Left cardiac atrium (tissue), 4 donors: ENCODE data around the gene C21orf58. TPM values are rescaled to one million over a fixed set of nuclear protein-coding genes. Genes with fewer than 3 reads are reported as not detected.
A peak's percentile ranks its signal among the peaks of the same experiment; 100 is the strongest.
"Not testable (repeated sequence)": the region's sequence is repeated elsewhere in the genome, so short reads cannot be mapped to it uniquely, and the experiment has no call there.

ENCODE experiments used
- ATAC-seq, 2 donors: fragments of 200-7000 bp; cut with Tn5 transposase; one replicate each; pipeline ENCODE4 v1.9.1; 2020; ENCODE audit warnings: mild to moderate bottlenecking in 2 of 2, moderate library complexity in 2 of 2
- DNase-seq: peaks from one replicate; pipeline ENCODE4 v3.0.0-alpha.2; 2020
- intact Hi-C, 2 donors: fragments of 100-400 bp; cut with DNase I; formaldehyde crosslinking; loops; one replicate each; pipeline versions ENCODE4 v1.14.1 to v1.15.1; 2022 to 2023
- total RNA-seq, 2 donors: library from RNA; stranded (reverse); fragmentation: NEBNext Ultra II Directional; extraction: Animal tissue kit (Norgen Biotek cat#: 25700); gene quantifications; one replicate each; pipeline ENCODE4 v1.2.1, GENCODE V29; 2021
- donor health status: DM: no; HTN: yes; CAD: no.
- donor health status: DM: no; HTN: yes; CAD: no; lungs with severe emphysema.
- donor health status: DM: yes; HTN: yes; CAD: no.
- donor health status: Dilated cardiomyopathy.

C21orf58 gene
- total RNA-seq, 2 donors from 2014 or later = 1.0 to 2.5 TPM

DNA sequence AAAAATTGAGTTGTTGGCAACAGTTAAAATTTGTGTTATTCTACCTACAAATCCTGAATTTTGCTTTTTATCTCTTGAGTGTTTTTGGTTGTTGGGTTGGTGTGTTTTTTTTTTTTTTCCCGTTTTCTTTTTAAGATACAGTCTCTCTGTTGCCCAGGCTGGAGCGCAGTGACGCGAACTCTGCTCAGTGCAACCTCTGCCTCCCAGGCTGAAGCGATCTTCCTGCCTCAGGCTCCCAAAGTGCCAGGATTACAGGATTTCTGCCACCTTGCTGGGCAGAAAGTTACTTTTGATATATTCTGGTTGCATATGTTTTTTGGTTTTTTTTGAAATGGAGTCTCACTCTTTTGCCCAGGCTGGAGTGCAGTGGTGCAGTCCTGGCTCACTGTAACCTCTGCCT, 4.5 kb upstream of the C21orf58 start:
- DNase-seq (no peak), ATAC-seq (no peak)
- intact Hi-C loops = no loop called here

DNA sequence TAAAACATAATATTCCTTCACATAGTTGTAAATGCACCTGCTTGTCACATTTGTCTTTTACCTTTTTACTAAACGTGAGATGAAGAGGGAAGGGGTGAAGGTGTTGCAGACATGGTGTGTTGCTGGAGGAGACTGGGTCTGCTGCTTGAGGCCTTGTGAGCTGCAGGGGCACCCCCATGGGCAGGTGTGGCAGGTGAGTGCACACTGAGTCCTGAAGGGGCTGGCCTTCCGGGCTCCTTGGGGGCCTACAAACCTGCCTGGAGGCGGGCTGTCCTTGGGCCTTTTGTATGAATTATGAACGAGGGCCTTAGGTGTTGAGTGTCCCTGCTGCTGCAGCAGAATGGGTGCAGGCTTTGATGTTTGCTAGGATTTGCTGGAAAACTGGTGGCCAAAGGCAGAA, 4.0 kb upstream of the C21orf58 start:
- ATAC-seq (no peak), DNase-seq (no peak)
- intact Hi-C loops = no loop called here

DNA sequence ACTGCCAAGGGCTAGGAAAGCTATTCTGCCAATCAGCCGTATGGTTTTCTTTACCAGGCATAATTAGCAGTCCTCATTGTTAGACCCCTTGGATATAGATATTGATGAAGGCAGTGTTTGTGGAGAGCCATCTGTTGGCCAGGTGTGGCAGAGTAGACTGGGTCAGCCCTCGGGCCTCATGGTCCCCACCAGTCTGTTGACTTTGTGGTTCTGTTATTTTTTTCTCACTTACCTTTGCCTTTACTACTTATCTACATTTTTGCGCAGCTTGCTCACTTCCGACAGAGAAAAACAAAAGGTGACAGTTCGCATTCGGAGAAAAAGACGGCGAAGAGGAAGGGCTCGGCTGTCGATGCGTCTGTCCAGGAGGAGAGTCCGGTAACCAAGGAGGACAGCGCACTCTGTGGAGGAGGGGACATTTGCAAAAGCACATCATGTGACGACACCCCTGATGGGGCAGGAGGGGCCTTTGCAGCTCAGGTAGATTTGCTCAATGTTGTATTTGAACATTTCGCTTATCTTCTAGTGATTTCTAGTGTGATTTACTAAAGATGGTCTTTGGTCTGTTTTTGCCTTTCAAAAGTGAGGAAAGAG, 2.5 kb upstream of the C21orf58 start:
- no peak for DNase-seq
- ATAC-seq = no peak
- intact Hi-C loops = no loop called here

- intact Hi-C loops = loop anchor here in 1 of 2 donors (2.0 kb wide), 1 partner anchor 38 kb away; the partner anchor contains the start of gene YBEY
- ATAC-seq (peak; percentile 9 to 43), DNase-seq (peak; percentile 38)
Observed at GRCh38 chr21:46325073-46325912, 1.6 kb upstream of the C21orf58 start.

- intact Hi-C loops = loop anchor here in 1 of 2 donors (2.0 kb wide), 1 partner anchor 38 kb away; the partner anchor contains the start of gene YBEY
- DNase-seq (peak; percentile 88), ATAC-seq (peak; percentile 93 to 94)
Observed at GRCh38 chr21:46324390-46325072, 861 bp upstream of the C21orf58 start.

GRCh38 chr21:46323227-46323709, 402 bp downstream of the C21orf58 start:
- DNase-seq (peak; percentile 44), ATAC-seq (no peak)
- intact Hi-C loops = no loop called here

DNA sequence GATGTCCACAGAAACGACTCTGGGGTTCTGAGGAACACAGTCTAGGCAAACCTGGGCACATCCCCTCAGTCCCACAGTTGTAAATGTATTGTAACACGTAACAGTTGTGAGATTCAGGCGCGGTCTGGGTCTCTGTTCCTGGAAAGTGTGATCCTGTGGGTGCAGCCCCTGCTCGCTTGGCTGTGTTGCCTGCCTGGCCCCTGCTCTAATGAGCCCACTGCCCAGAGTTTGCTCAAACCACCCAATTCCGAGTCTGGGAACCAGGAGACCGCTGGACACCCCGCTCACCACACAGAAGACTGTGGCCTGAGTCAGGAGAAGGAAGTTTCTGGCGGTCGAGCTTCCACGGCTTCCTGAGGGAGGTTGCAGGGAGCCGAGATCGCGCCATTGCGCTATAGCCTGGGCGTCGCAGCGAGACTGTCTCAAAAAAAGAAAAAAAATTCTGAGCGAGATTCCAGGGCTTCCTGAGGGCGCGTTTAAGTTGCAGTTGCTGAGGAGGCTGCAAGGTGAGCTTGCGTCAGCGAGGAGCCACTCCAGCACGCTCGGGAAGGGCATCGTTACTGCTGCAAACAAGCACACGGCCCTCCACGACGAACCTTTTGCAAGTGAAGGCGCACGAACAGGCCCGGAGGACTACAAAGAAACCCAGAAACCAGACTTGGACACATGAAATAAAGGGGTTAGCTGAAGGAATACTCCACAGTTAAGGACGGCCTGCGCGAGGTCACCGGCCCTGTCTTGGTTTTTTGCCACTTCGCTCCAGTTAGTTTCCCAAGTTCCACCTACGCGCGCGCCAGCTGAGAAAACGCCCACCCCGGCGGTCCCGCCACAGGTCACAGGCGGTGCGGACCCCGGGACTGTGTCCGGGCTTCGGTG, 1.1 kb downstream of the C21orf58 start:
- DNase-seq = no peak
- intact Hi-C loops = no loop called here
- no peak for ATAC-seq

DNA sequence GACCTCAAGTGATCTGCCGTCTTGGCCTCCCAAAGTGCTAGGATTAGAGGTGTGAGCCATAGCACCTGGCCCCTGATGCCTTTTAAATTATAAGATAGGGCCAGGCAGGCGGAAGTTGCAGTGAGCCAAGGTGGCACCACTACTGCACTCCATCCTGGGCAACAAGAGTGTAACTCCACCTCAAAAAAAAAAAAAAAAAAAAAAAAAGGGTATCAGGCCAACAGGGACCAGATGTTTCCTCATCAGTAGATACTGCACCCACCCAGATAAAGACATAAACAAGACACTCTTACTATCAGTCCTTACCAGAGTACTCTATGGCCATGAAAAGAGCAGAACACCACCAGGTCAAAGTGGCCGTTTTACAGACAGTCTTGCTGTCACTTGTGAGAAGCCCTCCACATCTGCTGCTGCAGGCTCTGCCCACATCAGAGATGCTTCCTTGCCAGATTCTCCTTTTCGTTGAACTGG, 3.3 kb downstream of the C21orf58 start:
- intact Hi-C loops = no loop called here
- ATAC-seq = no peak
- no peak for DNase-seq

DNA sequence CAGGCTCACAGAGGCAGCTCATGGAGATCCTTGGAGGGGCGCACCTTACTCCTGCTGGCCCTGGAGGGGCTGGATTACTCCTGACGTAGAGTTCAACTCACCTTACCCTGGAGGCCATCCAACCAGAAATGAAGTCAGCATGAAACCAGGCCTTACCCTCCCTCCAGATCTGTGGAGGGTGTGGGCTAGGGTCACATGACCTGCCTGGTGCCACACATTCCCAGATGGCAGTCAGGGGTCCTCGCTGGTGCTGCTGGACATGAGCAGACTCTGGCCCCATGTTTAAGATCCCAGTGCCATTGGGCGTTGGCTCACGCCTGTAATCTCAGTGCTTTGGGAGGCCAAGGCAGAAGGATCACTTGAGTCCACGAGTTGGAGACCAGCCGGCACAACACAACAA, 4.5 kb downstream of the C21orf58 start:
- no peak for DNase-seq
- no peak for ATAC-seq
- intact Hi-C loops = no loop called here

DNA sequence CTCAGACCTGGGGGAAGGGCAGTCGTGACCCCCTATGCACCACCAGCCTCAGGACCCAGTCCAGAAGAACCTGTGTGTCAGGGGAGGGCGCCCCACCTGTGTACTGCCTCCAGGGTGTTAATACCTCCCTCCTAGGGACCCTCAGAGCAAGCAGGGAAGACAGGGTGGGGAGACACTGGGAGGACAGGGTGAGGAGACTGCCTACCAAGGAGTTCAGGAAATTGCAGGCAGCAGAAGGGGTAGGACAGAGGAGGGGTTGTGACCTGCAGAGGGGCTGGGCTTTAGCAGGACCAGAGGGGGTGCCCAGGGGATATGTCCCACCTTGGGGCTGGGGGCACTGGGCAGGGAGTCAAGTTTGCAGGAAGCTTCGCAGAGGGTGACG, 5.2 kb downstream of the C21orf58 start:
- DNase-seq (no peak), ATAC-seq (no peak)
- intact Hi-C loops = no loop called here

- peak; percentile 48 for DNase-seq
- ATAC-seq = peak in 1 of 2 donors; percentile 38
- intact Hi-C loops = no loop called here
Observed at GRCh38 chr21:46317710-46318463, 5.8 kb downstream of the C21orf58 start.

- intact Hi-C loops = no loop called here
- DNase-seq (no peak), ATAC-seq (no peak)
Observed at GRCh38 chr21:46316708-46317324, 6.9 kb downstream of the C21orf58 start.

DNA sequence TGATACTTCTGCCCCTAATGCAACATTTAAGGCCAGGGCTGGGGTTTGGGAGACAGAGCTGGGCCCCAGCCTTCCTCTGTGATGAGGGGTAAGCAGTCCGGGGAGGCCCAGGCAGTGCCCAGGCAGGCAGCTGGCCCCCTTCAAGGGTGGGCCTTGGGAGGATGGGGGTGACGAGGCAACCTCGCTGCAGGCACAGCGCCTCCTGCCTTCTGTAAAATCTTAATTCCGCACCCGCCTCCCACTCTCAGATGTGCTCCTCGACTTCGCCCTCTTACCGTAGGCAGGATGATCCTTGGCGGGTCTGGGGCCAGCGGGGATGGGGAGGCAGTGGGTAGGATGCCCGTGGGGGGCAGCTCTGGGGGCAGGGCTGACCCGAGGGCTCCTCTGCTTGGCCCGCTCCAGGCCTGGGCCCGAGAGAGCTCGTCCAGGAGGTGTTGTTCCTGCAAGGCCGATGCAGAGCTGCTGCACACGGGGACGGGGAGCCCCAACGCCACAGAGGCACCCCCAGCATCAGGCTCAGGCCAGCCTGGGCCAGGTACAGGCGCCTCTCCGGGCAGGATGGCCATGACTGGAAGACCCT, 9.1 kb downstream of the C21orf58 start:
- ATAC-seq (no peak), DNase-seq (no peak)
- intact Hi-C loops = no loop called here

DNA sequence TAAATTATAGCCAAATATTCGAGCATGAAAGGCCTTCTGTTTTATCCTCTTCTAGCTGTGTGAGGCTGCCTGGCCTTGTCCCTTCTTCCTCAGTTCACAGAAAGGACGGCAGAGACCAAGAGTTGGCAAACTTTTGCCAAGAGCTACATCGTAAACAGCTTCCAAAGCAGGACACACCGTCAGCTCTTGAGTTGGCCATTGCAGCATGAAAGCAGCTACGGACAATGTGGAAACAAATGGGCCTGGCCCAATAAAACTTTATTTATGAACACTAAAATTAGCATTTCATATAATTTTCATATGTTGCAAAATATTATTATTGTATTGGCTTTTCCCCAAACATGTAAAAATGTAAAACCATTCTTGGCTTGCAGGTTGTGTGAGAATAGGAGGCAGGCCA, 10.7 kb downstream of the C21orf58 start:
- ATAC-seq (no peak), DNase-seq (no peak)
- intact Hi-C loops = no loop called here

DNA sequence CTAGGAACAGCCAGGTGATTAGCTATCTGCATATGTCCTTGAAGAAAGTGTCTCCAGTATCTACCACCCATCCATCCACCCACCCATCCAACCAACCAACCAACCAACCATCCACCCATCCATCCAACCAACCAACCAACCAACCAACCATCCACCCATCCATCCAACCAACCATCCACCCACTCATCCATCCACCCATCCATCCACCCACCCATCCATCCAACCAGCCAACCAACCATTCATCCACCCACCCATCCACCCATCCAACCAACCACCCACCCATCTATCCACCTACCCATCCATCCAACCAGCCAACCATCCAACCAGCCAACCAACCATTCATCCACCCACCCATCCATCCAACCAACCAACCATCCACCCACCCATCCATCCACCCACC, 12.1 kb downstream of the C21orf58 start:
- intact Hi-C loops = no loop called here
- no peak for ATAC-seq
- no peak for DNase-seq

DNA sequence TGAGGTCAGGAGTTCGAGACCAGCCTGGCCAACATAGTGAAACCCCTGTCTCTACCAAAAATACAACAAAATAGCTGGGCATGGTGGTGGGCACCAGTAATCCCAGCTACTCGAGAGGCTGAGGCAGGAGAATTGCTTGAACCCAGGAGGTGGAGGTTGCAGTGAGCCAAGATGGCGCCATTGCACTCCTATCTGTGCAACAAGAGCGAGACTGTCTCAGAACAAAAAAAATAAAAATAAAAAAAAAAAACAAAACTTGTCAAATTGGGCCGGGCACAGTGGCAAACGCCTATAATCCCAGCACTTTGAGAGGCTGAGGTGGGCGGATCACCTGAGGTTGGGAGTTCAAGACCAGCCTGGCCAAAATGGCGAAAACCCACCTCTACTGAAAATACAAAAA, 13.4 kb downstream of the C21orf58 start:
- DNase-seq, intact Hi-C loops, ATAC-seq: not testable (repeated sequence)

DNA sequence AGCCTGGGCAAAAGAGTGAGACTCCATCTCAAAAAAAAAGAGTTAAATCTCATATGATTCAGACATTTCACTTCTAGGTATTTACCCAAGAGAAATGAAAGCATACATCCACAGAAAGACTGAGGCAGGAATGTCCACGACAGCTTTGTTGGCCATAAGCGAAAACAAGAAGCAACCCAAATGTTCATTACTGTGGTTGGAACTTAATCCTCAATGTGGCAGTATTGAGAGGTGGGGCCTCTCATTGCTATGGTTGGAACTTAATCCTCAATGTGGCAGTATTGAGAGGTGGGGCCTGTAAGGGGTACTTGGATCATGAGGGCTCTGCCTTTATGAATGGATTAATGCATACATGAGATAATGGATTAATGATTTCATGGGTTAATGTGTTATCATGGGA, 15.2 kb downstream of the C21orf58 start:
- DNase-seq (no peak), ATAC-seq (no peak)
- intact Hi-C loops = no loop called here
